Tibial nerve (tissue), 3 donors: ENCODE results near the gene SLC39A9.

Experiments used
- POLR2A ChIP-seq, 2 donors: fragments of 450-650 bp; IDR thresholded peaks; one replicate each; pipeline ENCODE4 v1.6.1; 2017; ENCODE audit warnings: antibody characterized with exemption in 2 of 2, mild to moderate bottlenecking in 2 of 2, moderate library complexity in 2 of 2
- TF ChIP-seq, protein P1 (sequence below), 5 experiments: fragments of 200-600 bp in 3 of 5; fragments of 450-650 bp in 2 of 5; sonication (generic) in 3 of 5; IDR thresholded peaks; one replicate each; pipeline ENCODE4 v1.5.1; 2016 to 2019; ENCODE audit warnings: antibody characterized with exemption in 5 of 5, mild to moderate bottlenecking in 3 of 5, moderate library complexity in 2 of 5

DNA sequence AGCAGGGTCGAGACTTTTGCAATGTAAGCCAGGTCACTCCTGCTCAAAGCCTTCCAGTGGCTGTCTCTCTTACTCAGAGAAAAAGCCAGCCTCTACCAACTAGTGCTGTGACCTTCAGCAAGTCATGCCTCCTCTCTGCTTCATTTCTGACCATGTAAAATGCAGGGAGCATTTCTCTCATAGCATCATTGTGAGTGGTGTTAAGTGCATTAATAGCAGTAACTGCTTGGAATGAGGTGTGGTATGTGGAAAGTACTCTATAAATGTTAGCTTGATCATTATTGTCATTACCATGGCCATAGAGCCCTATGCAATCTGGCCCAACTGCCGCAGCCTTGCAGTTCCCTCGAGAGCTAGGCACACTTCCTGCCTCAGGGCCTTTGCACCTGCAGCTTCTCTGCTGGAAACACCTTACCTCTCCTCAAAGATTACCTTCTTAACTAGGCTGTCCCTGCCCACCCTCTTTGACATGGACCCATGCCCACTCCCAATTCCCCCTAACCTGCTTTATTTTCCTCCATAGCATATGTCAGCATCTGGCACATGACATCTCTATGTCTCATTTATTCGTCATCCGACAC lies 96.9 kb downstream of the SLC39A9 start:
- TF ChIP-seq, protein P1, sequence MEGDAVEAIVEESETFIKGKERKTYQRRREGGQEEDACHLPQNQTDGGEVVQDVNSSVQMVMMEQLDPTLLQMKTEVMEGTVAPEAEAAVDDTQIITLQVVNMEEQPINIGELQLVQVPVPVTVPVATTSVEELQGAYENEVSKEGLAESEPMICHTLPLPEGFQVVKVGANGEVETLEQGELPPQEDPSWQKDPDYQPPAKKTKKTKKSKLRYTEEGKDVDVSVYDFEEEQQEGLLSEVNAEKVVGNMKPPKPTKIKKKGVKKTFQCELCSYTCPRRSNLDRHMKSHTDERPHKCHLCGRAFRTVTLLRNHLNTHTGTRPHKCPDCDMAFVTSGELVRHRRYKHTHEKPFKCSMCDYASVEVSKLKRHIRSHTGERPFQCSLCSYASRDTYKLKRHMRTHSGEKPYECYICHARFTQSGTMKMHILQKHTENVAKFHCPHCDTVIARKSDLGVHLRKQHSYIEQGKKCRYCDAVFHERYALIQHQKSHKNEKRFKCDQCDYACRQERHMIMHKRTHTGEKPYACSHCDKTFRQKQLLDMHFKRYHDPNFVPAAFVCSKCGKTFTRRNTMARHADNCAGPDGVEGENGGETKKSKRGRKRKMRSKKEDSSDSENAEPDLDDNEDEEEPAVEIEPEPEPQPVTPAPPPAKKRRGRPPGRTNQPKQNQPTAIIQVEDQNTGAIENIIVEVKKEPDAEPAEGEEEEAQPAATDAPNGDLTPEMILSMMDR (IDR thresholded peaks at IDR 0.05) = no peak
- TF ChIP-seq POLR2A (IDR thresholded peaks at IDR 0.05) = no peak
